ENCODE results near the gene ZNF618.

The ZNF618 gene

GRCh38 chr9:113876151-113876992 is at the start of gene ZNF618:
Gene ZNF618 (plus strand): TSS chr9:113876309. CDS start chr9:113876381, 72 bp downstream.
- DNase-seq (ENCODE audit: low read depth): no peak
- peak within 1 kb of the TSS; percentile 71 for H3K4me3 ChIP-seq (ENCODE audit: low read depth, low read length)

- DNase-seq (ENCODE audit: low read depth): no peak
- no peak overlapping the region for H3K4me3 ChIP-seq (ENCODE audit: low read depth, low read length)
Measured at GRCh38 chr9:113828221-113828620, 47.9 kb upstream of the ZNF618 start.

- no peak overlapping the region for H3K4me3 ChIP-seq (ENCODE audit: low read depth, low read length)
- DNase-seq (ENCODE audit: low read depth): no peak
Measured at GRCh38 chr9:113837334-113837733, 38.8 kb upstream of the ZNF618 start.

- H3K4me3 ChIP-seq (ENCODE audit: low read depth, low read length): no peak overlapping the region
Measured at GRCh38 chr9:113842086-113842485, 34.0 kb upstream of the ZNF618 start.

GRCh38 chr9:113844466-113844865 is 31.6 kb upstream of the ZNF618 start:
- no peak overlapping the region for H3K4me3 ChIP-seq (ENCODE audit: low read depth, low read length)
- DNase-seq (ENCODE audit: low read depth): no peak

More at GRCh38 chr9:113842086-113842485, 34.0 kb upstream of the ZNF618 start:
- DNase-seq (ENCODE audit: low read depth): no peak

- no peak overlapping the region for H3K4me3 ChIP-seq (ENCODE audit: low read depth, low read length)
- no peak for DNase-seq (ENCODE audit: low read depth)
Measured at GRCh38 chr9:113851359-113851758, 24.8 kb upstream of the ZNF618 start.

GRCh38 chr9:113851873-113852272 is 24.2 kb upstream of the ZNF618 start:
- no peak for DNase-seq (ENCODE audit: low read depth)

GRCh38 chr9:113853333-113853732 is 22.8 kb upstream of the ZNF618 start:
- no peak for DNase-seq (ENCODE audit: low read depth)

More at GRCh38 chr9:113851873-113852272, 24.2 kb upstream of the ZNF618 start:
- no peak overlapping the region for H3K4me3 ChIP-seq (ENCODE audit: low read depth, low read length)

GRCh38 chr9:113854310-113854709 is 21.8 kb upstream of the ZNF618 start:
- H3K4me3 ChIP-seq (ENCODE audit: low read depth, low read length): no peak overlapping the region

More at GRCh38 chr9:113853333-113853732, 22.8 kb upstream of the ZNF618 start:
- no peak overlapping the region for H3K4me3 ChIP-seq (ENCODE audit: low read depth, low read length)

GRCh38 chr9:113857875-113858274 is 18.2 kb upstream of the ZNF618 start:
- no peak for DNase-seq (ENCODE audit: low read depth)

More at GRCh38 chr9:113854310-113854709, 21.8 kb upstream of the ZNF618 start:
- DNase-seq (ENCODE audit: low read depth): no peak

GRCh38 chr9:113858282-113858681 is 17.8 kb upstream of the ZNF618 start:
- no peak for DNase-seq (ENCODE audit: low read depth)
- H3K4me3 ChIP-seq (ENCODE audit: low read depth, low read length): no peak overlapping the region

More at GRCh38 chr9:113857875-113858274, 18.2 kb upstream of the ZNF618 start:
- H3K4me3 ChIP-seq (ENCODE audit: low read depth, low read length): no peak overlapping the region

GRCh38 chr9:113863345-113863744 is 12.8 kb upstream of the ZNF618 start:
- no peak for DNase-seq (ENCODE audit: low read depth)
- no peak overlapping the region for H3K4me3 ChIP-seq (ENCODE audit: low read depth, low read length)

- DNase-seq (ENCODE audit: low read depth): no peak
- no peak overlapping the region for H3K4me3 ChIP-seq (ENCODE audit: low read depth, low read length)
Measured at GRCh38 chr9:113868501-113868900, 7.6 kb upstream of the ZNF618 start.

GRCh38 chr9:113872485-113873143 is 3.5 kb upstream of the ZNF618 start:
- no peak for DNase-seq (ENCODE audit: low read depth)
- H3K4me3 ChIP-seq (ENCODE audit: low read depth, low read length): no peak overlapping the region

GRCh38 chr9:113873446-113873845 is 2.7 kb upstream of the ZNF618 start:
- no peak overlapping the region for H3K4me3 ChIP-seq (ENCODE audit: low read depth, low read length)
- DNase-seq (ENCODE audit: low read depth): no peak

GRCh38 chr9:113873926-113874325 is 2.2 kb upstream of the ZNF618 start:
- H3K4me3 ChIP-seq (ENCODE audit: low read depth, low read length): no peak overlapping the region
- no peak for DNase-seq (ENCODE audit: low read depth)

GRCh38 chr9:113875459-113876150 is 504 bp upstream of the ZNF618 start:
- DNase-seq (ENCODE audit: low read depth): no peak
- H3K4me3 ChIP-seq (ENCODE audit: low read depth, low read length): peak overlapping the region; percentile 44

- DNase-seq (ENCODE audit: low read depth): no peak
- peak overlapping the region; percentile 71 for H3K4me3 ChIP-seq (ENCODE audit: low read depth, low read length)
Measured at GRCh38 chr9:113876993-113877368, 872 bp downstream of the ZNF618 start.

- no peak for DNase-seq (ENCODE audit: low read depth)
- no peak overlapping the region for H3K4me3 ChIP-seq (ENCODE audit: low read depth, low read length)
Measured at GRCh38 chr9:113879318-113879717, 3.2 kb downstream of the ZNF618 start.

GRCh38 chr9:113879911-113880310 is 3.8 kb downstream of the ZNF618 start:
- no peak overlapping the region for H3K4me3 ChIP-seq (ENCODE audit: low read depth, low read length)
- DNase-seq (ENCODE audit: low read depth): peak; percentile 18

Data from skeletal muscle cell (primary cell).